Activated CD4-positive, CD25-positive, alpha-beta regulatory T cell treated with anti-CD3 and anti-CD28 coated beads, Interleukin-2, amount 50 U/mL, for 16 hours (primary cell): ENCODE results near the gene ORC5.

Source experiments
- DNase-seq: peaks from one replicate; pipeline ENCODE4 v3.0.0-alpha.2; 2020; ENCODE audit warnings: low read depth, low spot score

Gene ORC5

DNA sequence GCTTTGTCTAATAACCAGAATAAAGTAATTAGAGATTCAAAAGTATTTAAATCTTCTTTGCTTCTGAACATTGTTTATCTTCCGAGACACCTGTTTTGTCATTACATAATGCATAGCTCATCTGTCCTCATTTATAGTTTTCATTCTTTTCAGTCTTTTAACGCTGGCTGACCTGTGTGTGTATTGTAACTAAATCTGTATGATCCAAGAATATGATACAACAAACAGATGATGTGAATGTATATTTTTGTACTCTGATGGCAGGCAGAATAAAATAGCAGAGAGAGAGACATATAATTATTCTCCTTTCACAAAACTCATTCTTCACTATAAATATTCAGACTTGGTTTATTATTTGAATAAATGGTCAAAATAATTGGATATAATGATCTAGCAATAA lies 80.6 kb downstream of the ORC5 start:
- DNase-seq: no peak

DNA sequence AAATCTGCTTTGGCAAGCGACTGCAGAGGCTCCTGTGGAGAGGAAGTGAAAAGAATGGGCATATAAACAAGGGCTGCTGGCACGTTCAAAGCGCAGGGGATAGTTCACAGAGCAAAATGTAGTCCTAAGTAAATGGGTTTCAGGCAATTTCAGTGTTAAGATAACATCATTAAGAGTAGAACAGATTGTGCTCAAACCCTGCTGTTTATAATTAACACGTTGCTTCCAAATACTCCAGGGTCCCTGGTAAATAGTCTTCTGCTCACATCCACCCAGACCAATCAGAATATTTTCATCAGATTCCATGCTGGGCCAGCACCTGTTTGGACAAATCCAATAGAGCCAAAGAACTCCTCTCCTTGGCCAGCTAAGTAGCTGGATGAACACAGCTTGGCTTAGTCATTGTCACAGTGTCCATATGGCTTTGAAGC lies 81.4 kb downstream of the ORC5 start:
- DNase-seq: no peak

DNA sequence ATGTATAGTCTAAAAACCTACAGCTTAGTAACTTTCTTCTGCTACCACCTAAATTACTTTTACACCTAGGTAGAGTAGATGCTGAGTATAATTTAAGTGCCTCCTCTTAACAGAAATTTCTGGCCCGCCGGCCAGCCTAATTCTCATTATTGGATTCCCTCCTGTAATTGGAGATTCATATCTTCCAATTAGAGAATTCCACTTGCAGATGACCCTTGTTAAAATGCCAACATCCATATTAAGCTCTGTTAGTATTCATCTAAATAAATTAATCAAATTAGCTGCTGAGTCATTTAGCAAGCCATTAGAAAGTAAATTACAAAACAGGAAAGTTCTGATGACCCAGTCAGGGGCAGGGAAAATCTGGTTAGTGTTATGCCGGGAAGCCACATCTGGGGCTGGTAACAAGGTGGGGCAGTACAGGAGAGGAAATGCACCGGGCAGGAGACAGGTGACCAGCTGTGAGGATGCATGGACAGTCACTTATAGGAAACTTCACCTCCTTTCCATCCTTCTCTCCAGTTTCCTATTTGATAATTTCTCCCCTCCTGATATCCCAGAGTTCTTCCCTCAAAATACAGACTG lies 82.8 kb downstream of the ORC5 start:
- DNase-seq: no peak

DNA sequence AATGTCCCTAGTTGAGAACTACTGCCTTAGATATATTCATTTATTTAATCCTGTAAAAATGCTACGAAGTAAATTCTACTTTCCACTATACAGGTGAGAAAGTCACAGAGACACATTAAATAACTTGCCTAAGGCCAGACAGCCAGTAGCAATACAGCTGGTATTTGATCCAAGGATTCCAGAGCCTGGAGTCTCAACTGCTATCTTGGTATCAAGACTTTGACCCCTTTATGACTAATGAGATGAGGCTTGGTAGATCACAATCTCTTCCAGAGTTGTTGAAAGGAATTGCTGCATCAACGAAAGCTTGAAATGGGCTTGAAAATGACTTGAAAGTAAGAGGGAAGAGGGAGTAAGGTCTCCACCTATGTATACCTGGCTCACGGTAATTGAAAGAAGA lies 83.3 kb downstream of the ORC5 start:
- DNase-seq: no peak

DNA sequence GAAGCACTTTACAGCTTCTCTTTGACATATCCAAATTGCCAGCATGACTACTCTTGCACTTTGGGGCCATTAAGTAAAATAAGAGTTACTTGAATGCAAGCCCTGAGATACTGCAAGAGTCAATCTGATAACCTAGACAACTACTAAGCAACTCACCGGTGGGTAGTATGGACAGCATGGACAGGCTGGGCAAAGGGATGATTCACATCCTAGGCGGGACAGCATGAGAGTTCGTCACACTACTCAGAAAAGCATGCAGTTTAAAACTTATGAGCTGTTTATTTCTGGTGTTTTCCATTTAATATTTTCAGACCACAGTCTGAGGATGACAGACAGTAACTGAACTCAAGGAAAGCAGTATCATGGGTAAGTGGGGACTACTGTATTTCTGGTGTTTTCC lies 84.0 kb downstream of the ORC5 start:
- DNase-seq: no peak

DNA sequence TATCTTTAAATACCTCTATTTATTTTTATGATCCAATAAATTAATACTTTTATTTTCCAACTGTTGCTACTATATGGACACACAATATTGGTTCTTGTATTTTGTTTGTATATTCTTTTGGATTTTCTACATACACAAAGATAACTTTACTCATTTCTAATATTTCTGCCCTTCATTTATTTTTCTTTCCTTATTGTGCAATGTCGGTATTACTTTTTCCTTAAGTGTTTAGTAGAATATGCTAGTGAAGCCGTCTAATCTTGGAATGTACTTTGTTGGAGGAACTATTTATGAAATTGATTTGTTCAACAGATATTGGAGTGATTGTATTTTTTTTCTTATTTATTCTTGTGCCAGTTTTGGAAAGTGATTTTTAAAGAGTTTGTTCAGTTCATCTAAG lies 94.0 kb downstream of the ORC5 start:
- DNase-seq: no peak

DNA sequence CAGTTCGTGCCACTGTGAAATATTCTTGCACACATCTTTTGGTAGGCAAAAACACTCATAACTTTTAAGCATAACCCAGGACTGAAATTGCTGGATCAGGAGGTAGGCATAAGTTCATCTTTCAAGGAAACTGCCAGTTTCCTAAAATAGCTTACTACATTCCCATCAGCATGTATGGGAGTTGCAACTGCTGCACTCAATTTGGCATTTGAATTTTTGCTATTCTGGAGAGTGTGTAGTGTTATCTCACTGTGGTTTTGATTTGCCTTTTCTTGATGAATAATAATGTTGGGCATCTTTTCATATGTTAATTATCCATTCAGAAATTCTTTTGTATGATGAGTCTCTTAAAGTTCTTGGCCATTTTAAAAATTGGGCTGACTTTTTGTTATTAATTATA lies 95.2 kb downstream of the ORC5 start:
- no peak for DNase-seq

DNA sequence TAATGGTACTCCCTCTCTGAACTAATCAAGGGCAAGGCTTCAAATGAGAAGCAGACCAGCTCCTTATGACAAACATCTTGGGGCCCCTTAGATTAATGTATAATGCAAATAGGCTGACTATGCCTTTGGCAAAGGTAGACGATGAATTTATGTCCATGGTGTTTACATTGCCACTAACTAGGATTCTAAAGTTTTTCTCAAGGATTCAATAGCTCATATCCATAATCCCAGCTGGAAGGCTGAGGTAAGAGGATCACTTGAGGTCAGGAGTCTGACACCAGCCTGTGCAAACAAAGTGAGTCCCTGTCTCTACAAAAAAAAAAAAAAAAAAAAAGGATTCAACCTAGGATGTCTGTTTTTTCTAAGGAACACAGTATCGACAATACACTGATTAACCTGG lies 96.5 kb downstream of the ORC5 start:
- no peak for DNase-seq

DNA sequence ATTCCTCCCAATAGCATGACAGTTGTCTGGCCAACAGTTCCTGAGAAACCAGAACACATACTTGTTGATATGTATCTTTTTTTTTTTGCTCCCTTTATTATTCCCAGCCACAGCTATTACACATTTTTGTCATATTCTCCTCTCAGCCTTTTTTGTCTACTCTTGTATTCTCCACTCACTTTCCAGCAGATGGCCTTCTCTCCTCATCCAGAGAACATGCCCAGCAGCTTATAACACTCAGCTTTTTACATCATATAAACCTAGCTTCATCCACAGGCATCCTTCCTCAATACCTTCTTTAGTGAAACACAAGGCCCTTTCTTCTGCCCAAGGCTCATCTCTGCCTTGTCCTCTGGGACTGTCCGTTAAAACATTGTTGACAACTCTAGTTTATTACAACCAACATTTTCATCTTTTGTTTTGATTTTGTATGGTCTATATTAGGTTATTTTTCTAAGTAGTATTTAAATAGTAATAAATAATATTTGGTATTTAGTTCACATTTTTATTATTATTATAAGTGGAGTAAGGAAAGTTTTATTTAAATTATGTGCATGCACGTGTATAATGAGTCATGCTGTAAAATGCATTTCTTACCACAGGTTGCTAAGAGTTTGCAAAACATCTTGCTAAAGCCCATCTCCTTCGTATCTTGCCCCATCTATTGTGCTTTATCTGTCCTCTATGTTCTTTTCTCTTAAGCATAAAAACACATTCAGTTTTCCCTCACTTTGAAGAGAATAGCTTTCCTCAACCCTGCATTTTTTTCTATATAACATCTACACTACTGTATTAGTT lies 101.5 kb downstream of the ORC5 start:
- no peak for DNase-seq

DNA sequence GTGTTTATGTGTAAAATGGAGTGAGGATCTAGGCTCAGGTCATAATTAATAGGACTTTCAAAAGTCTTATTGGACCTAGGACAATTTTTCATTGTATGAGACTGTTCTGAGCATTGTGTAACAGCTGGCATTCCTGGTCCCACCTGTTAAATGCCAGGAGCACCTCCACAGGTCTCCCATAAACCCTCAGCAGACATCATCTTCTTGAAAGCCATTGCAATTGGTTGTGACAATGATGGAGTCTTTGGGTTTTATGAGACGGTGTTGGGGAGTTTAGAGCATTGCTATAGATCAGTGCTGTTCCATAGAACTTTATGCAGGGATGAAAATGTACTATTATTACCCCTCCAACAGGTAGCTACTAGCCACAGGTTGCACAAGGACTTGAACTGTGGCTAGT lies 108.9 kb downstream of the ORC5 start:
- no peak for DNase-seq

DNA sequence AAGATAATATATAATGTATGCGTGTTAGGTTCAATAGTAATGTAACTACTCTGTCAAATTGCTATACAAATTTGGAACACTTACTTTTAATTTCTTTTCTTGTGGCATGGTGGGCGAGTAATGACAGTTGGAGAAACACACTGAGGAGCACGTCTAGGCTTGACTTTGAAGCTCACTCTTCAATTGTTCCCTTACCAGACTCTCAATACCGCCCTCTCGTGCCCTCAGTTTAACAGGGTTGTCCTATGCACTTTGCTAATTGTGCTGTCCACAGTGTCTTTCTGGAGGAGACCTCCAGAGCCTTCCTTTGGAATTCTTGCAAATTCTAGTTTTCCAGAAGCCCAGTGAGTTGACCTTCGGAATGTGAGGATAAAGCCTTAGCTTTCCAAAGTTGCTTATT lies 111.1 kb downstream of the ORC5 start:
- DNase-seq: no peak

DNA sequence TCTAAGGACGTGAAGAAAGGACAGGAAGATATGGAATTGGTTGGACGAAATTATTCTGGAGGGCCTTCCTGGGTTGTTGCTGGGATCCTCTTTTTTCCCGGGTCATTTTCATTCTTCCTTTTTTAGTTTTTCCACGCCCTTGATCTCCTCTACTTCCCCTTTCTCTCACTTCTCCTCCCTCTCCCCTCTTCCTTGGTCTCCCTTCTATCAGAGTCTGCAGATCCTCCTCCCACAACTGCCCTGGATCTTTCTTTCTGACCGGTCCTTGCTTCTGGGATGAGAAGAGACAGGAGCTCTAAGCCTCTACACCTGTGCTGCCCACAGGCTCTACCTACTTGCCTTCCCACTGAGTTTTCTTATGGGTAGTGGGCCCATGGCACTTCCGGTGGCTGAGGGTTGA lies 114.7 kb downstream of the ORC5 start:
- no peak for DNase-seq

DNA sequence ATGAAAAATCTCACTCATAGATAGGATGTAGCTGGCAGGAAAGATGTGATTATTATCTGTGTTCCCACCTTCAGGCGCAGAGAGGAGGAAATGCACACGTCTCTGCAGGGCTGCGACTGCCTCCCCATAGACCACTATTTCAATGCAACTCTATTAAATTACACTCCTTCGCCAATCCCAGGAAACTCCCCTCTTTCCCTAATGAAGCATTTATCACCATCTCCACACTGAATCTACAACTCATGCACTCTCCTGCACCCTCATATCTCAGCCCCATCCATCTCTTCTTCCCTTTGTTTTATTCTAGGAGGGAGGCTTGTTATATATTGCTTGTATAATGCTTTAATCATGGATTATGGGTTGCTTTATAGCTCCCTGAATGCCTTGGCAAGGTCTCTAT lies 116.6 kb downstream of the ORC5 start:
- no peak for DNase-seq

DNA sequence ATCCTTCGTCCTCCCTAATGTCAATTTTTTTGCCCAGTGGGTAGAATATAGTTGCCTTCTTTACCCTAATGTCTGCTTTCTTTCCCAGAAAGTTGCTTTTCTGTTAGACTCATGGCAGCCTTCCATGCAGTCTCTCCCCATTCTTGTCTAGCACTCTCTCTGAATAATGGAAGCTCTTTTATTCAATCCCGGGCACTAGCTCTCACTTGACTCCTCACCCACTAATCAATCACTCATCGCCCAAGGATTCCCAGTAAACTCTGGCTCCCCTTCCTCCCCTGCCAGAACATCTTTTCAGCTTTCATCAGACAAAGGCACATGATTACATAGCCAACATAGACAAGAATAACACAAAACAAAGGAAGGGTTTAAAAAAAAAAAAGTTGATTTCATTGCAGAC lies 118.2 kb downstream of the ORC5 start:
- DNase-seq: no peak

DNA sequence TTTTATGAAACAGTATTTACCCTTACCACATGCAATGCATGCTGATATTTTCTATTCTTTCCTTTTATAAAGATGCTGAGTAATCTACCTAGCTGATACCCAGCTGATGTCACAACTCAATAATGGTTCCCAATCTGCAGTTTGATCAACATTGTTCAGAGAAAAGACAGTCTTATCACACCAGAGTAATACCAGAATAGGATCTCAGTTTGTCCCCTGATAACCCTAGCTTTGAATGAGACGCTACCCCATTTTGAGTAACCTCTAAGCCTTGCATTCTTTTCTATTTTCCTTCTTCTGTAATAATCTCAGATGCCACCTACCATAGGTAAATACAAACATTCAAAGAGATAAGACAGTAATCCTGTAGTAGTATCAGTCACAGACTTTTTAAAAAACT lies 118.8 kb downstream of the ORC5 start:
- no peak for DNase-seq
